Right ventricle myocardium inferior (tissue), 1 donor: Measurements from ENCODE around the gene CFAP46. TPM values are rescaled to one million over a fixed set of nuclear protein-coding genes. Genes with fewer than 3 reads are reported as not detected.

Experiments
- ATAC-seq: fragments of 200-7000 bp; cut with Tn5 transposase; one replicate; pipeline ENCODE4 v1.9.1; 2020; ENCODE audit warnings: mild to moderate bottlenecking, moderate library complexity
- DNase-seq: peaks from one replicate; pipeline ENCODE4 v3.0.0; 2021; ENCODE audit errors: missing footprints
- intact Hi-C: fragments of 100-400 bp; cut with DNase I; formaldehyde crosslinking; loops from one replicate; pipeline ENCODE4 v1.11.0; 2022
- total RNA-seq: library from RNA; stranded (reverse); fragmentation: NEBNext Ultra II Directional; extraction: Animal tissue kit (Norgen Biotek cat#: 25700); gene quantifications from one replicate; pipeline ENCODE4 v1.2.1, GENCODE V29; 2021
- donor health status: DM: no; HTN: yes; CAD: no; lungs with severe emphysema.

CFAP46 gene
- total RNA-seq, 1 donor from 2014 or later: 0.57 TPM

DNA sequence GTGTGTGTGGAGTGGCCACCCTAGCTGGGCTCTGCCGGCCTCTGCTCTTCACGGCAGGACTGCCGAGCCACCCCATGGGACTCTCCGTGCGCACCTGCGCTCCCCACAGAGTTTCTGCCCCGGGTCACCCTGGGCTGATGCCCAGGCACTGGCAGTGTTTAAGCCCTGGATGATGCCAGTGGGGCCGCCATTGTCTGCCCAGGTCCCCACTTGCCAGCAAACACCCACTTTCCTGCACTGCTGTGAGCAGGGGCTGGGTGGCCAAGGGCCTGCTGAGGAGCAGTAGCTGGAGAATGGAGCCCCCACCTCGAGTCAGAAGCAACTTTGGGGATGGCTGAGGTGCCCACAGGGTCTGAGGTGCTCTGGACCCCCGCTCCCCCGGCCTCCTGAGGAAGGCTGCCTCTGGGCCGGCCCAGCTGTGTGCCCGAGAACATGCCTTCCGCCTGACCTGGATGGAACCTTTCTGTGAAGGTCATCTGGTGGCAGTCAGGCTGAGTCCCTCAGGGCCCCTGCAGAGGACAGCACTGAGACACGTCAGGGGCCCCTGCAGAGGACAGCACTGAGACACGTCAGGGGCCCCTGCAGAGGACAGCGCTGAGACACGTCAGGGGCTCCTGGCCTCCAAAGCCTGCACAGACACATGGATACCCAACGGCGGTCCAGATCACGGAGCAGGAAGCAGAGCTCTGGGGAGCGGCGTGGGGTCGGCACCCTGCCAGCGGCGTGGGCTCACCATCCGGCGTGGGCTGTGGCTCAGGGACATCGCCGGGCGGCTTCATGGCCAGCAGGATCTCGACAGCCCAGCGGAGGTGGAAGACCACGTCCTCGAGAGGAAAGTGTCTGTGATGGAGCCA is 62.0 kb downstream of the CFAP46 start:
- ATAC-seq: no peak
- DNase-seq: peak; percentile 59
- intact Hi-C loops: no loop called here

DNA sequence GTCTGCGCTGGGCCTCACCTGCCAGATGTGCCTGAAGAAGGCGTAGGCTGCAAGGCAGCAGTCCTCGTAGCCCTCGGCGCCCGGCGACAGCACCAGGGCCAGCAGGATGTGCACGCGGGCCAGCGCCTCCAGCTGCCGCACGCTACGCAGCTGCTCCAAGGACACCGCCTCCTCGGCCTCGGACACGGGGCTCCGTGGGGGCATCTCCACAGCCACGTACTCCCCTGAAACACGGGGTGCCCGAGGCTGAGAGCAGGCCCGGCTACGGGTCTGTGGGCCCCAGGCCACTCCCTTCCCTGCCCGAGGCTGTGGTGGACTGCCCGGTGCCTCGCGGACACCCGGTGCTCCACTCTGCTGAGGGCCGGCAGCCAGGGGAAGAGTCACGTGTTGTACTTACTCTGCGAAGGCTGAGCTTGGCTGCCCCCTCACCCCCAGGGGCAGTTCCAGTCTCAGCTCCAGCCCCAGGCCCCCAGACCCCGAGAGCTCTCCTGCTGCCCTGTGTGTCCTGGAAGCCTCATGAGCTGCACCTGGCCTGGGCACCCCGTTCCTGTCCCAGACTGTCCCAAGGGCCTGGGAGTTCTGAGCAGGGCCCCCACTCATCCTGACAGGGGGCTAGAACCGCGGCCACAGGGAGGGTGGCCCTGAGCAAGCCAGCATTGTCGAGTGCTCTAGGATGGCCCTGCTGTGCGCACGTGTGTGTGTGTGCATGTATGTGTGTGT is 62.8 kb downstream of the CFAP46 start:
- peak; percentile 11 for ATAC-seq
- peak; percentile 48 for DNase-seq

GRCh38 chr10:132878730-132879407 is 63.5 kb downstream of the CFAP46 start:
- DNase-seq: peak; percentile 37
- intact Hi-C loops: no loop called here

More for the DNA sequence above, 62.8 kb downstream of the CFAP46 start:
- intact Hi-C loops: no loop called here

DNA sequence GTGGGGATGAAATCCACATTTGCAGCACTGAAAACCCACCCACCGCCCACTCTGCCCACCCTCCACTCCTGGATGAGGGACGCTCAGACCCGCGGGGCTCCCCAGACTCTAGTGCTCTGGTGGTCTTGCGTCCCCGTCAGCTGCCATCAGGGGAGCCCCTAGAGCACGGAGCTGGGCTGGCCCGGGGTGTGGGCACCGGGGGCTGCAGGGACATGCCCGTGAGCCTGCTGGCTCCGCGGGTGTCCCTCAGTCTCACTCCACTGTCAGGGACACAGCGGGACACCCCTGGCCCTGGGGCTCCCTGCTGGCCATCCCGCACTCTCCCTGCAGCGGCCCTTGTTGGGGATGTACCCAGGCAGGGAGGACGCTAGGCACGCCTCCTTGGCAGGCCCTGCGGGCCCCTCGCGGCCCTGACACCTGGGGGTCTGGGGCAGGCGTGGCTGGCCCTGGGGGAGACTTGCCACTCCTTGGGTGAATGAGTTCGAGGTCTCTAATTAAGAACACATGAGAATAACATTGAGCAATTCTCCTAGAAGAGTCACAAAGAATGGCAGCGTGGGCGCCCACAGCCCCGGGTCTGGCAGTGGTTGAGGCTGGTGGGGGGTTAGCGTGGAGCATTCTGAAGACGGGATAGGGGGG is 64.2 kb downstream of the CFAP46 start:
- ATAC-seq (no peak), DNase-seq (peak; percentile 45)
- intact Hi-C loops: no loop called here

More at GRCh38 chr10:132878730-132879407, 63.5 kb downstream of the CFAP46 start:
- ATAC-seq: no peak

DNA sequence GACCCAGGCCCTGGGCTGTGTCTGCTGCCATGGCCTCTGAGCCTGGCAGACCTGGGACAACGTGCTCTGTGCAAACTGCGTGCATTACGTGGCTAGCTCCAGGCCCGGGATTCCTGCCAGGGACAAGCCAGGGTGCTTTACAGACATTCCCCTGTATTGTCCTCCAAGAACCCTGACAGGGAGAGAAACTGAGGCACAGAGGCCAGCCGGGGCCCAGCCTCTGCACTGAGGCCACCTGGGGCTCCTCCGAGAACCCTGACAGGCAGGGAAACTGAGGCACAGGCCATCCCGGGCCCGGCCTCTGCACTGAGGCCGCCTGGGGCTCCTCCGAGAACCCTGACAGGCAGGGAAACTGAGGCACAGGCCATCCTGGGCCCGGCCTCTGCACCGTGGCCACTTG is 64.9 kb downstream of the CFAP46 start:
- no peak for ATAC-seq
- DNase-seq: no peak
- intact Hi-C loops: no loop called here

DNA sequence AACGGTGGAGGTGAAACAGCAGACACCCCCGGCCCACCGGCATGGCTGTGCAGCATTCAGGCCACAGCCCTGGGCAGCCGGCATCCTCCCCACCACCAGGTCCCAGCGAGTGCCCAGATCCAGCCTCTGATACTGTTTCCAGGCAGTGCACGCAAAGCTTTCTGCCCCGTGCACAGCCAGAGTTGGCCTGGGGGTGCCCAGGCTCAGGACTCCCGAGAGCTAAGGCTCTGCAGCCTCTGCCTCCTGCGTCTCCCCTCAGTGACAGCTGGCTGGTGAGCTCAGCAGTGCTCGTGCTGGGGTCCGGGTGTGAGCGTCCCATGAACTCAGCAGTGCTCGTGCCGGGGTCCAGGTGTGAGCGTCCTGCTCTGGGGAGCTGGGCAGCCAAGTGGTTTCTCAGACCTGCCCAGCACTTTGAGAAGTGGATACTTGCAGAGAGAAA is 65.4 kb downstream of the CFAP46 start:
- ATAC-seq: no peak
- intact Hi-C loops: no loop called here
- DNase-seq: peak; percentile 30

- DNase-seq: peak; percentile 28
- no peak for ATAC-seq
- intact Hi-C loops: no loop called here
Observed at GRCh38 chr10:132876131-132876860, 66.1 kb downstream of the CFAP46 start.

DNA sequence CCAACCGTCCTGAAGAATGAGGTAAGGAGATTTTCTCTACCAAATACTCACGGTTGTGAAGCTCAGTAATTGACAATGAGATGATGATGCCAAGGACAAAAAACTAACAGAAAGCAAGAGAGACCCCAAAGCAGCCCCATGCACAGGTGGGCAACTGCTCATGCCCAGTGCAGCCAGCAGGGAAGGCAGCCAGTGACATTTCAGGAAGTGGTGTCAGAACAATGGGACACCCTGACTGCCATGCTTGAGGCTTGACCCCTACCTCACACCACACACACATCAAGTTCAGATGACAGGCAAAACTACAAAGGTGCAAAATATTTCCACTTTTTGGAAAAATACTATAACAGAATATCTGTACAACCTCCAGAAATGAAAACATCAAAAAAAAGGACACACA is 66.9 kb downstream of the CFAP46 start:
- ATAC-seq (no peak), DNase-seq (peak; percentile 26)
- intact Hi-C loops: no loop called here

- DNase-seq (peak; percentile 46), ATAC-seq (no peak)
- intact Hi-C loops: no loop called here
Observed at GRCh38 chr10:132873395-132873794, 69.0 kb downstream of the CFAP46 start.

GRCh38 chr10:132872658-132873057 is 69.7 kb downstream of the CFAP46 start:
- DNase-seq (no peak), ATAC-seq (no peak)
- intact Hi-C loops: no loop called here

DNA sequence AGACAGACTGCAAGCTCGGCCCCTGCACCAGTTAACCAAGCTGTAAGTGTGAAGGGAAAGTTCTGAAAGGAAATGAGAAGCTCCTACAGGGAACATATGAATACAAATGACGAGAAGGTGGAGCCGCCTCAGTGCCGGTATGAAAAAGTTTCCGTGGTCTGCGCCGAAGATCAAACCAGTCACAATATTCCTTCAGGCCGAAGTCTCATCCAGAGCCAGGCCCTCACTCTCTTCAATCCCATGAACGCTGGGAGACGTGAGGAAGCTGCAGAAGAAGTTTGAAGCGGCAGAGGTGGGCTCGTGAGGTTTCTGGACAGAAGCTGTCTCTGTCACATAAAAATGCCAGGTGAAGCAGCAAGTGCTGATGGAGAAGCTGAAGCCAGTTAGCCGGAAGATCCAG is 71.9 kb downstream of the CFAP46 start:
- DNase-seq: no peak
- intact Hi-C loops: no loop called here
- no peak for ATAC-seq

DNA sequence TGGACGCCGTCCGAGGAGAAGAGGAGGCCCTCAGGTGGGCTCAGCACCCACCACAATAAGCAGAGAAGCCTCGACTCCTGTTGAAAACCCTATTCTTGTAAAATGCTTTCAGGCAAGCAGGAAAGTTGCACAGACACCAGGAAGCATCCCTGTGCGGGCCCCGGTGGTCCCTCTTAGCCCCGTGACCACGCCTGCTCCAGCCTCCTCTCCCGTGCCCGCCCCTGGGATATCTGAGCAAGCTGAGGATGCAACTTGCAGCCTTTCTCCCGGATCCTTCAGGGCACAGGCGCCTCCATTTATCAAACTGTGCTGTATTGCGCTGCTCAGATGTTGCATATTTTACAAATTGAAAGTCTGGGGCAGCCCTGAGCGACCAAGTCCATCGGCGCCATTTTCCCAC is 72.7 kb downstream of the CFAP46 start:
- ATAC-seq (no peak), DNase-seq (peak; percentile 53)
- intact Hi-C loops: no loop called here

- peak; percentile 30 for DNase-seq
- ATAC-seq: no peak
Observed at GRCh38 chr10:132868995-132869394, 73.4 kb downstream of the CFAP46 start.

GRCh38 chr10:132867801-132868644 is 74.3 kb downstream of the CFAP46 start:
- DNase-seq (peak; percentile 67), ATAC-seq (no peak)
- intact Hi-C loops: no loop called here

More at GRCh38 chr10:132868995-132869394, 73.4 kb downstream of the CFAP46 start:
- intact Hi-C loops: no loop called here

- DNase-seq (peak; percentile 68), ATAC-seq (no peak)
- intact Hi-C loops: no loop called here
Observed at GRCh38 chr10:132866601-132867381, 75.6 kb downstream of the CFAP46 start.

- DNase-seq (peak; percentile 57), ATAC-seq (no peak)
- intact Hi-C loops: no loop called here
Observed at GRCh38 chr10:132865851-132866600, 76.3 kb downstream of the CFAP46 start.
